GM21737 (cell line): ENCODE results near the gene HIC1.

Source experiments
- ATAC-seq: cut with Tn5 transposase; IDR thresholded peaks from one replicate; pipeline ENCODE4 v1.9.1; 2021; ENCODE audit warnings: mild to moderate bottlenecking, moderate library complexity; ENCODE audit not compliant: unreplicated experiment

HIC1 gene

DNA sequence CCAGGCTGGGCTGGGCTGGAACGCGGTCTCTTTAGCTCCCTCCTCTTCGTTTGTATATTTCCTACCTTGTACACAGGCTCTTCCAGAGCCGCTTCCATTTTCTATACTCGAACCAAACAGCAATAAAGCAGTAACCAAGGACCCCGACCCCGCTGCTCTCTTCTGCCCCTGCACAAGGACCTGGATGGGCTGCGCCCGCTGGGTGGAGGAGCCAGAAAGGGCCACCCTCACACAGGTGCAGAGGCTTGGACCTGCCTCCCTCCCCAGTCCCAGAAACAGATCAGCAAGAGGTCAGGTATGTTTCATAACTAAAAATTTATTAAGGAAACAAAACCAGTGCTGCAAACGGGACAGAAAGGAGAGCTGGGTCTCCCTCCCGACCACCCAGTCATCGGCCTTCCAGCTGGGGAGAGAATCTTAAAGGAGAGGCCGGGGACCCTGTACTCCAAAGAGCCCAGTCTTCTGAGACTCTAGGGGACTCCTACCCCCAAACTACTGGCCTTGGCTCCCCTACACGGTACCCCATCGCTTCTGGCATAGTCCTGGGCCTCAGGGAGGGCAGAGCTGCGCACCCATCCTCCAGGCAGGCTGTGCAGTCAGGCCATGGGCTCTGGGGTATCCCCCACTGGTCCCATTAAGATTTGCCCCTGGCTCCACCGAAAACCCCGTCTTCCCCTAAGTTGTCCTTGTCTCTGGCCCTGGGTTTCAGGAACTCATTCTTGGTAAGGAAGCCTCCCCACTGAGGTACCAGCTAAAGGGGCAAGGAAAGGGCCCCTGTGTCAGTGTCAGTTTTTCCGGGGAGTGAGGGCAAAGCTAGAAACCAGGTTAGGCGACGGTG, 4.9 kb downstream of the HIC1 start:
- no peak for ATAC-seq

DNA sequence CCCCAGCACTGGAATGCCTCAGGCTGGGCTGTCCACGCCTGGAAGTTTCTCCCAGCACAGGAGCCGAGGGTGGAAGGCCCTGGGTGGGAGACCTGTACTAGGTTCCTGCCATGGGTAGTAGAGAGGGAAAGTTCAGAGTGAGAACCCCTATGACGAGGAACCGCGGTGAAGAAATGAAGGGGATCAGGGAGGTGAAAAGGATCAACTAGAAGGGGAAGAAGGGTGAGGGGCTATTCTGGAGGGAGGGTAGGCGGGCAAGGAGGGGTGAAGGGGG, 5.4 kb downstream of the HIC1 start:
- ATAC-seq = no peak

DNA sequence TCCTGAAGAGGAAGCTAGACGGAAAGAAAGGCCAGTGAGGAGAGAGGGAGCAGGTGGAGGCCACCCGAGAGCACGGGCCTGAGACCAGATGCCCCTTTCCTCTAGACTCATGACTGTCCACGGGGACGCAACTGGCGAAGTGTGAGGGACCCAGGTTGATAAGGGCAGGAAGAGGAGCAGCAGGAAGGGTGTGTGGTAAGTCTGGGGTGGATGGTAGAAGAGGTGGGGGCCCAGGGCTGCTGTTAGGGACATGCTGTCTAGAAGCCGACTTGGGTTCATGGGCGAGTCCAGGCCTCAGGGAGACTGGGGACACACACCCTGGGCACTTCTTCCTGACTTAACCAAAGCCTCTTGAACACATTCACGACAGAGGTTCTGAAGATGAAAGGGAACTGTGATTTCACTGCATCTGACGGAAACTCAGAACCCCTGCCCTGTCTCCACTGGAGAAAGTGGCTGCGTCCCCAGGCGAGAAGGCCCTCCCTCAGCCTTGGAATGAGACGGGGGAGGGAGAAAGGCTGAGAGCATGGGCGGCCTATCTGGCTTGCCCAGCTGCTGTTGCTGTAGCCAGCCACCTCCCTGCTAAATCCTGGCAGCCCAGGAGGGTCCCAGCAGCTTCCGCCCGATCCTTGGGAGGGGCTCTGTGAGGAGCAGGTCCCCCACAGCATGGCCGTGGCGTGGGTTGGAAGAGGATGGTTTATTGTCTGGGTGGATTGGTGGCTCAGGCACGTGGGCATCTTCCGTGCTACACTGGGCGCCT, 6.0 kb downstream of the HIC1 start:
- no peak for ATAC-seq

DNA sequence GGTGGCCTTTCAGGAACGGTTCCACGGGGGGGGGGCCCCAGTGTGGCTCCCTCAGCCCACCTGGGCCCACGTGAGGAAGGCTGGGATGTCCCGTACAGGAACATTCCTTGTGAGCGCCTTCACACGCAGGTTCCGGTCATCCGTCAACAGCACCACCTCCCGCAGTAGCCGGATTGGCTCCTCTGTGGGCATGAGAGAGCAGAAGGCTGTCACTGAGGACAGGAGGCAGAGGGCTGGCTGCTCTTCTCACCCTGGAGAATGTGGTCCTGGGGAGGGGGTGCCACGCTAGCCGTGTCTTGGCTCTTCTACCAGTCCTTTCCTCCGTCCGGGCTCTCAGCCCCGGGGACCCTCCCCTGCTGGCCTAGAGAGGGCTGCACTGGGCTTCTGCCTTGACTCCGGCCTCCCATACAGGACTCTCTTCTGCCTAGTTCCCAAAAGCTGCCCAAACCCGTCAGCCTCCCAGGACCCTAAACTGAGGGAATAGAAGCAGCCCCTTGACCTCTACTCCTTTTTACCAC, 6.6 kb downstream of the HIC1 start:
- ATAC-seq = no peak

DNA sequence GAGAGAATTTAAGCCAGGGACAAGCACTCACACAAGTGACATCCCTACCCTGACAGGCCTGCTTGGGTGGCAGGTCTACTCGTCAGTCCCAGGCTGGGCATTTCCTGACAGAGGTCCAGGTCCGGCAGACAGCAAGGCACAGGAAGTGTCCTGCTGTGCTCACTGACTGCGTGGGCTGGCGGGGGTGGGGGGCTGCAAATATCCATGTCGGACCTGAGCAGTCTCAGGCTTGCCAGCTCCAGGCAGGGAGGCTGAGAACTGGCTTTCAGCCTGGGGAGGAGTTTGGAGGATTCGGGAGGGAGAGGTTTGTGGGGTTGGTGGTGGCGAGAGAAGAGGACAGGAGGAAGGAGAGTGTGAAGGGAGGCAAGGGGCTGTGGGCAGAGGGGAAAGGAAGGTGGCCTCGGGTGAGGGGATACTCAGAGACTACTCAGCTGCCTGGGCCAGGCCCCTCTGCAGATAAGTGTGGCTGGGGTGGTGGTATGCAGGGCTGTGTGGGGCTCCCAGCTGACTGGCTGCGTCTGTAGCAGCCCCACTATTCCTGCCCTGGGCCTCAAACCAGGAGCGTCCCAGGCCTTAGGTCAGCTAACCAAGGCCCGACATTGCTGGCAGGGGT, 7.8 kb downstream of the HIC1 start:
- ATAC-seq = no peak

DNA sequence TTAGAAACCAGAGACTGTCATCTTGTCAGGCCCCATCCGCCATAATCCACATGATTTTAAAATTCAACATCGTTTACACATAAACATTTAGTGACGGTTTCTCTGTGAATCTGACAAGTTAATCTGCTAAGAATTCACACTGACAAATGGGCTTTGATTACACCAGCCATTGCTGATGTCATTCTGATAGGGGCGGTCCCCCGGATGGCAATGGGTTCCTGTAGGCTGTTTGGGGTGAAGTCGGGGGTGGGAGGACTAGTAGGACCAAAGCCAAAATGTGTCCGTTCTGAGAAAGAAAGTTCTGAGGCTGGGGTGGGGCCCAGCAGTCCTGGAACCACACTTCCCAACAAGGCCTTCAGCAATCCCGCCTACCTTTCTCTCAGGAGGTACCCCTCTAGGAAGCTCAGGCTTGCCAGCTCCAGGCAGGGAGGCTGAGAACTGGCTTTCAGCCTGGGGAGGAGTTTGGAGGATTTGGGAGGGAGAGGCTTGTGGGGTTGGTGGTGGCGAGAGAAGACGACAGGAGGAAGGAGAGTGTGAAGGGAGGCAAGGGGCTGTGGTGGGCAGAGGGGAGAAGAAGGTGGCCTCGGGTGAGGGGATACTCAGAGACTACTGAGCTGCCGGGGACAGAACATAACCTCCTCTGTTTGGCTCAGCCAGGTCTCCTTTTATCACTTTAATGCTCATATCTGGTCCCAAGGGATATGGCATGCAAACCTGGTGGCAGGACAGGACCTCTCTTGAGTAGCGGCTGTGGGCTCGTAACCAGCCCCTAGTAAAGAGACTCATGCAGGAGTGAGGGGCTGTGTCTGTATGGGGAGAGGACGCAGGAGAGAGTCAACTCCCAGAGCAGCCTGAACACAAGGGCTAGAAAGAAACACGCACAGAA, 8.6 kb downstream of the HIC1 start:
- no peak for ATAC-seq

DNA sequence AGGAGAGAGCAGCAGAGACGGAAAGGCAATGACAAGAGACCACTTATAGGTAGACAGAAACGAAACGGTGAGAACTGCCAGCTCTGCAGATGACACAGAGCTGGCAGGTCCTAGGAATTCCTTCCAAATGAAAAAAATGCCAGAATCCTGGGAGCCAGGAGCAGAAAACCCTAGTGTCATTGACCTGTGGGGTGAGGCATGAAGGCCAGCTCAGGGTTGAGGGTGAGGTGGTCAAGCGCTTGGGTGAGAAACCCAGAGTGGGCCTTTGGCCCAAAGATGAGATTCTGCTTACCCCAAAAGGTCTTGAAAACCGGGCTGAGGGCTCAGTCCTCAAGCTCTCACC, 9.2 kb downstream of the HIC1 start:
- no peak for ATAC-seq

DNA sequence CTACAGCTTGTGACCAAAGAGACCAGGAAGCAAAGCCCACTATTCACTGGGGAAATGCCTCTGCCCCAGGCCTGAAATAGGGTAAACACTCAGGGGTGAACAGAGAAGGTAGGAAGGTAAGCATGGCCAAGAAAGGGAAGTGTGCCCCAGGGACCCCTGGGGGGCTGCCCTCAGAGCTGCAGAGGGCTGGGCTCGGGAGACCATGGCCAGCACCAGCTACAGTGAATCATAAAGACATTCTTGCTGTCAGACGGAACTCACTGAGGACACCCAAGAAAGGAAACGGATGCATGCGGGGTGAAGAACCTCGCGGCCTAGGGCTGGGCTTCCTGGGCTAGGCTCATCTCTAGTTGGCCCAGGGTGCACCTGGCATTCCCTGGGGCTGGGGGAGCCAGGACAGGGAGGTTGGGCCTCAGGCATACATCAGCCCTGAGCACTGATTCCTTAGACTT, 9.6 kb downstream of the HIC1 start:
- no peak for ATAC-seq

DNA sequence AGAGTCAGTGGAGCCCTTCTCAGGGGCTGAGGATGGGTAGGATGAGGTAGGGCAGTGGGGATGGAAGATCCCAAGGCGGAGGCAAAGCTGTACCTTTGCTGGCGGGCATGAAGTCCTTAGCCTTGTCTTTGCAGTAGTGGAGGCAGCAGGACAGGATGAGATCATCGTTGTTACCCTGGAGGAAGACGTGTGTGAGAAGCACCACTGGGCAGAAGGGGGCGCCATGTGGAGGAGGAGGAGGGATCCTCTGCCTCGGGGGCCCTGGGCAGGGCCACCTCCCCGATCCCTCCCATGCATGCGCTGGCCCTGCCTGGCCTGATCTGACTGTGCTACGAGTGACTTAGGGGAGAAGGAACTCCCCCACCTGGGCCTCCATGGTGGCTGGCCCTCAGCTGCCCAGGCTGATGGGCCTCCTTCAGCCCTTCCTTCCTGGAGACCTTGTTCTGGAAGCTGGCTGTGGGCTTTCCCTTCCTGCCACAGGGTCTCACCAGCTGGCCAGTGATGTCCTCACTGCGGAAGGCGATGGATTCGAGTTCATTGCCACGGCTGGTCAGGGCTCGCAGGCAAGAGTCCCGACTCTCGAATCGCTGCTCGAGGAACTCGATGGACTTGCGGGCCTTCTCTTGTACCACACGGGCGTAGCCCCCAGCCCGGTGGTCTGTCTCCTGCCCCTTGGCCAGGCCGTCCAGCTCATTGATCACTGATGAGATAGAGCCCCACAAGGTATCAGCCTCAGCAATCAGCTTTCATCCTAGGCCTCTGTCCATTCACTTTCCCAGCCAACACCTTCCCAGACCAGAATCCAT, 10.3 kb downstream of the HIC1 start:
- no peak for ATAC-seq

DNA sequence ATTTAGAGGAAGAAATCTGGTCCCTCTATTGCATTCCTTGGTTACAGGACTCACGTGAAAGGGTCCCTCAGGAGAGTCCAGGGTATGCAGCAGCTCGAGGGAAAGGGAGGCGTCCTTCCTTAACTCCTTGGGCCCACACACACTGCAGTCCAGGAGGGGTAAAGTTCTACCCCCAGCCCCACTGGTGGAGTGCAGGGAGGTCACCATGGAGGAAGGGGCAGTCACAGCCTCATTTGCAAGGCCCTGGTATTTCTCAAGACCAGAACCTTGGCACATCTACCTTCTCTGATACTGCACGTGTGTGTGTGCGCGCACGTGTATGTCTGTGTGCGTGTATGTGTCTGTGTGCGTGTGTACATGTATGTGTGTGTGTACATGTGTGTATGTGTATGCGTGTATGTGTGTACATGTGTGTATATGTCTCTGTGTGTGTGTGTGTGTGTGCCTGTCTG, 11.1 kb downstream of the HIC1 start:
- no peak for ATAC-seq

DNA sequence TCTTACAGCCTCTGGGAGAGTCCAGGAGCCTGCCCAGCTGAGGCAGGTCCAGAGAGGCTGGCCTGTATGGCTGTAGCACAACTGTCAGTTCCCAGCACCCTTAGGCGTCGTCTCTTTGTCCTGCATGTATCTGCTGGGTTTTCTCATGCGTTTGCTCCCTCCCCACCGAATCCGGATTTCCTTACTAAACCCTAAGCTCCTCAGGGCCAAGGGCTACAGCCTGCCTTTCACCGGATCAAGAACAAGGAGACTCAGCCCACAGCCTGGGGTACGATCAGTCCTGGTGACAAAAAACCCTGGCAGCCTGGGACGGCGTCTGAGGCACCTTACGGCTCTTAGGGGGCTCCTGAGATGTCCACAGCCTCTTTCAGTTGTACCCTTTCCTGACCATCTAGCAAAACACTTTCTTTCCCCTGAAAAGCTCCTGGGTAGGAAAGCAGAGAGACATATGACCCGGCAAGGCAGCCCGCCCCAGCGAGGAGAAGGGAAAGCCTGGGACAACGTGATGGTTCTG, 12.2 kb downstream of the HIC1 start:
- ATAC-seq = no peak

DNA sequence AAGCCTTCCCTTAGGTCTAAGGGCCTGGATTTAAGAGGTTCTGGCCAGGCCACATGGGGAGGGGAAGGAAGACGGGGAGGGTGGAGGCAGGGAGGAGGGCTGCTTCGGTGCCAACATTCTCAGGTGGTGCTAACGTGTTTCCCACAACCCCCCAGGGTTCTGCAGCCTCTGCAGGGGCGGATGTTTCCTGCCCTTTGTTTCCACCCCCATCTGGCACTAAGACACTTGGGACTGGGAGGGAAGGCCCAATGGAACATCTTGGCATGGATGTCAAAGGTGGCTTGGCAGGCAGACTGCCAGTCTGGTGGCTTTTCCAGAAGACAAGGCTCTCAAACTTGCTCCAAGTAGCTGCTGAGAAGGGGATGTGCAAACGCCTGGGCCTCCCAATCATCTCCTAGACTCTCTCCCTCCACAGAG, 12.7 kb downstream of the HIC1 start:
- ATAC-seq = no peak

DNA sequence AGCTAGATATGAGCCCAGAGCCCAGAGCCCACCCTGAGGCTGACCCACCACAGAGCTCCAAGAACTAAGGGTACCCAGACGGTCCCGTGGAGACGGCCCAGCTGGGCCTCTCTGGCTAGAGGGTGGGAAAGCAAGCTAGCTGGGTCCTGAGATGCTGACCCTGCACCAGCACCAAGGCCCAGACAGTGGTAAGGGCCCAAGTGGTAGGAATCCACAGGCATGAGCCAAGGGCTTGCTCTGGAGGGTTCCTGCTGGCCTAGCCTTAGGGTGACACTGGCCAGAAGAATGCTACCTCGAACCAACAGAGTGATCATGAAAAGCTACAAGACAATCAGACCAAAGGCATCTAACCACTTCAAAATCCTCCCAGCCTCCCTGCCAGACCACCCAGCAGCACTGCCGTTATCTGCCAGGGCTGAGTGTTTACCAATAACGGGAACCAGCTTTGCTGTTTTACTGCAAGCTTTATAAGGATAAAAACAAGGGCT, 13.2 kb downstream of the HIC1 start:
- no peak for ATAC-seq

DNA sequence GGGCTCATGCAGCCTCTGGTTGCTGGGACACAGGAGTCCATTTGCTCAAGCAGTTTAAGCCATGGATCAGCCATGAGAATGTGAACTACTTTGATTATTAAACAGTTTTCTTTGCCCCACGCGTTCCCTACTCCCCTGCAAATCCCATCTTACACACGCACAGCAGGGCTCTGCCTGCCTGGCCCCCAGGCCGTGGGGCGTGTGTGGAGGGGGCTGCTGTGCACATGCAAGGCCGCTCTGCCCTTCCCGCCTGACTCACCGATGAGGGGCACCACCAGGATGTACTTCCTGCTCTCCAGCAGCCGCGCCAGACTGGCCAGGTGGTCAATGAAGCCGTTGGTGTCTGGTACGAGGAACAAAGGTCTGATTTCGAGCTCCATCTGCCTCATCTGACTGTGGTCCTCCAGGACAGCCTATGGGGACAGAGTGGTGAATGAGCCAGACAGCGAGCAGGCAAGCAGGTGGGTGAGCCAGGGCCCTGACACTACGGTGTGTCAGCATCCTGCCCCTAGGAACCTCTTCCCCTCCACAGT, 13.7 kb downstream of the HIC1 start:
- no peak for ATAC-seq

DNA sequence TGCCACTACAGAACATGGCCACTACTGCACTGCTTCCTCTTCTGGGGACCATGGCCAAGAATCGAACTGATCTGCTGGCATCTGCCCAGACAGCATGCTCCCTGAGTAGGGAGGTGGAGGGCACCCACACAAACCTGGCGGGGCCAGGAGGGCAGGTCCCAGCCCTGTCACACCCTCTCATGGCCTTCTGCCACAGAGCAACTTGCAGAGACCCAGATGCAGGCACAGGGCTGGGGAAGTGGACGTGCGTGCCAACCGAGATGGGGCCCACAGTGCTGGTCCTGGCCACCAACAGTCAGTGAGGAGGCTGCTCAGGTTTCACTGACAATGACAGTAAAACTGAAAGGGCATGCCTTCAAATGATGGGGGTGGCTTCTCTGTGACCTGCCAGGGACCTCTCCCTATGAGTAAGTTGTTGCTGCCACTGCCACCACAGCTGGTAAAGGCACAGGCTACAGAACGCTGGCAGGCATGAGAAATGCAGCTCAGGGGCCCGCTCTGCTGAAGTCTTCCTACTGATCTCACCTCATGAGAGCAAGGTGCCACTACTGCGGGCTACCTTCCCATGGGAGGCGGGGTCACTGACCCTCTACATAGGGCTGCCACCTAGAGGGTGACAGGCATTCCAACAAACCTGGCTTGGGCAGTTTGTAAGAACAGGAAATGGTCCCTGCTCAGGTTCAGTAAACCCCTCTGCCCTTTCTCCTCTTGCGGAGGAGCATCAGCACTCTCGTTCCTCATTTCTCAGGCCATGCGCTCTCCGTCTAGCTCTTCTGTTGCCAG, 15.5 kb downstream of the HIC1 start:
- ATAC-seq = peak; percentile 63

DNA sequence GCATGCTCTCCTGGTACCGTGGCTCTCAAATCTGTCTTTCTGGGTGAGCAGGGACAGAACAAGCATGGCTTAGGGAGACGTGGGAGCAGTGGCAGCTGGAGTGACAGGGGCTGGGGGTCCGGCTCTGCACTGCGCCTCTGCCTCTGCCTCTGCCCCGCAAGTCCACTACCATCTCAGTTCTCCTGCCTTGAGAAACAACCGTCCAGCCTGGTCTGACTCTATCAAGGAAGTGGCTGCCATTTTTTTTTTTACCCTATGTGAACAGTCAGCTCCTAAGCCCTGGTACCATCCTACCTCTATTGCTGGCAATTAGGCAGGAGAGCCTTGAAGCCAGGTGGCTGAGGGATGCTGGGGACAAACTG, 16.1 kb downstream of the HIC1 start:
- no peak for ATAC-seq

DNA sequence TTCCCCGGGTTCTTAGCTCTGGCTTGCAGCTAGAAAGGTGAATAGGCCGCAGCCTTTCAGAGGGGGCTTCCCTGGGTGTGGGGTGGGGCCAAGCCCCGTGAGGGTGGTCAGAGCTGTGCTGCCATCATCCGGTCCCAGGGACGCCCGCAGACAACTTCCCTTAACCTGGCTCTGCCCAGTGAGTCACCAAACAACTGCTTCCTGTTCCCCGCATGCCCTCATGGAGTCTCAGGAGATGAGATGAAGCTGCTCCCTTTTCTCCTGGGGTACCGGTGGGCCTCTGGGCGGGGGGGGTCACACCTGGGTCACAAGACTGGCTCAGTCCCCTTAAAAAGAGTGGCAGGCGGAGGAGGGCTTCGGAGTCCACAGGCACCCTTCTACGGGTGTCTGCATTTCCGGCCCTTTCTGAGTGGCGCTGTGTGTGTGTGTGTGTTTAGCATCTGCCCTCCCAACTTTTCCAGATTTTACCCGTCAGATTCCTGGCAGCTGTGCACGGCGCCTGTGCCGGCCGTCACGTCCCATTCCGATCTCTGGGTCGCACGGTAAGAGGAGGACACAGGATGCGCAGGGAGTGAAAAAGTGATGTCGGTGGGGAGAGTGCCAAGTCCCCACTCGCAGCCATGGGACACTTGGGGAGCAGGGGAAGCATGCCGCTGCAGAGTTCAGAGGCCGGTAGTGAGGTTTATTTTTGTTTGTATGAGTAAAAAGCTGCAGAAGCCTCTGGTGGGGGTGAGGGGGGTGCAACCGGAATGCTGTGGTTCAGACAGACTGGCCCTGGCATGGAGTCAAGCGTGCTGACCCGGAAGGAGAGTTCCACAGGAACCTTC, 16.8 kb downstream of the HIC1 start:
- no peak for ATAC-seq

DNA sequence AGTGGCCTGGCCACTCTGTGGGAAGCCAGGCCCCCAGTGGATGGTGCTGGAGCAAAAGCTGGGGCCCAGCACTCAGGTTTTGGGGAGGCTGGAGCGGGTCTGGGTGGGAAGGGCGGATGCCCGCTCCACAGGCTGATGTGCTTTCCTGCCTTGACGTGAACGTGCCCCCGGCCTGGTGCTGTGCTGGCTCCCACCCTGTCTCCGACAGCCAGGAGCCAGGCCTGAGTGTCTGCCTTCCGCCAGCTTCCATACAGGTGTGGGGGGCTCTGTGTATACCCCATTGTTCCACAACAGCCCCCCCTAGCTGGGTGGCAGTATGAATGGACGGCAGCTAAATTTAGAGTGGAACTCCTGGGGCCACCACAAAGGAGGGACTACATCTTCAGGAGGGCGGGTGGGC, 20.0 kb downstream of the HIC1 start:
- no peak for ATAC-seq
